GM10266 (cell line): ENCODE measurements around the gene FLYWCH2.

Experiments
- DNase-seq: peaks from one replicate; pipeline ENCODE4 v3.0.0; 2012; ENCODE audit errors: extremely low spot score
- CTCF ChIP-seq: IDR thresholded peaks from 2 replicates; pipeline ENCODE4 v1.5.1; 2012; ENCODE audit warnings: mild to moderate bottlenecking, low read depth; ENCODE audit not compliant: control insufficient read depth, insufficient read depth; ENCODE audit errors: missing control alignments

The FLYWCH2 gene

GRCh38 chr16:2910441-2910969 is 27.5 kb downstream of the FLYWCH2 start:
- TF ChIP-seq CTCF, result no peak
- no peak for DNase-seq

- TF ChIP-seq CTCF, result no peak
- peak; percentile 97 for DNase-seq
These were observed 28.8 kb downstream of the FLYWCH2 start, which contains the start of gene FLYWCH1 for GRCh38 chr16:2911638-2912329. Gene FLYWCH1 (plus strand): TSS chr16:2911931. CDS start chr16:2929686, 17,755 bp downstream.

- no peak for TF ChIP-seq CTCF
- DNase-seq, result no peak
These were observed 29.6 kb downstream of the FLYWCH2 start for GRCh38 chr16:2912330-2913199.

GRCh38 chr16:2913603-2914002 is 30.6 kb downstream of the FLYWCH2 start:
- TF ChIP-seq CTCF, result no peak

GRCh38 chr16:2914233-2914632 is 31.2 kb downstream of the FLYWCH2 start:
- no peak for TF ChIP-seq CTCF
- DNase-seq, result no peak

More at GRCh38 chr16:2913603-2914002, 30.6 kb downstream of the FLYWCH2 start:
- DNase-seq, result no peak

GRCh38 chr16:2915196-2915929 is 32.3 kb downstream of the FLYWCH2 start:
- no peak for DNase-seq
- TF ChIP-seq CTCF, result no peak
